ENCODE measurements around the gene TLE6. TPM values are rescaled to one million over a fixed set of nuclear protein-coding genes. Genes with fewer than 3 reads are reported as not detected.
"Not testable (repeated sequence)": the region's sequence is repeated elsewhere in the genome, so short reads cannot be mapped to it uniquely, and the experiment has no call there.

TLE6 gene
- total RNA-seq, result 1 to 10 TPM in 2 of 10 donors, under 1 TPM in 5, not detected in 3; 0.34 to 2.8 (median 0.45) TPM
- 1 to 10 TPM; 1.2 to 3.5 TPM for polyA plus RNA-seq
- long read RNA-seq, donor 1, result 0 reads
- long read RNA-seq, donor 2, result 0 reads
- long read RNA-seq, donor 3, result 0 reads

- no peaks in the 10 kb centered on the region for H3K36me3 ChIP-seq
- peaks cover 20 to 63% (median 57%) of the 10 kb centered on the region in 9 donors for H3K4me1 ChIP-seq
- intact Hi-C loops (cut with DNase I), result loop anchor here in 5 of 10 donors (2.0 to 10.0 kb wide), 5 partner anchors 26 to 60 kb away; partner anchors contain the start of gene TLE2 (in 1 of the 5)
- no peak for TF ChIP-seq CTCF (IDR thresholded peaks at IDR 0.05)
- WGBS, 2 donors, result 0% methylated on average over 50 to 51 of the region's 51 CpGs
- H3K27ac ChIP-seq, result peak within 1 kb of the TSS in 9 of 10 donors; percentile 25 to 68 (median 51)
- H3K27me3 ChIP-seq, result no peaks in the 10 kb centered on the region
- peak within 1 kb of the TSS; percentile 30 to 63 (median 54) for H3K4me3 ChIP-seq
- ATAC-seq (peak; percentile 94 to 97 (median 96)), DNase-seq (peak; percentile 96 to 97)
- H3K9me3 ChIP-seq, result no peaks in the 10 kb centered on the region
Measured at GRCh38 chr19:2977001-2977745, at the start of gene TLE6. Gene TLE6 (plus strand): TSS chr19:2977564. CDS start chr19:2978234, 670 bp downstream.

GRCh38 chr19:2933490-2933910 is 43.9 kb upstream of the TLE6 start:
- DNase-seq, result no peak
- Histone ChIP-seq H3K27me3 (no peaks in the 10 kb centered on the region), H3K9me3 (peaks cover 5 to 75% (median 29%) of the 10 kb centered on the region in 11 donors), H3K36me3 (peaks cover 9 to 82% (median 50%) of the 10 kb centered on the region in 9 donors), H3K4me1 (no peaks in the 10 kb centered on the region), H3K4me3 (no peak overlapping the region), H3K27ac (no peak overlapping the region)
- ATAC-seq, result no peak
- 96 to 97% methylated on average over 18 of the region's 18 CpGs for WGBS, 2 donors
- intact Hi-C loops (cut with DNase I), result no loop called here
- TF ChIP-seq CTCF (IDR thresholded peaks at IDR 0.05), result no peak

- H3K4me1 ChIP-seq; H3K27ac ChIP-seq; DNase-seq; H3K4me3 ChIP-seq; H3K27me3 ChIP-seq; ATAC-seq; intact Hi-C loops (cut with DNase I): not testable (repeated sequence)
- peaks cover 10 to 94% (median 61%) of the 10 kb centered on the region in 9 donors for H3K36me3 ChIP-seq
- WGBS, 2 donors, result 96 to 100% methylated on average over 4 of the region's 4 CpGs
- H3K9me3 ChIP-seq, result peaks cover 5 to 69% (median 29%) of the 10 kb centered on the region in 11 donors
Measured at GRCh38 chr19:2935863-2936262, 41.5 kb upstream of the TLE6 start.

- no peak overlapping the region for H3K27ac ChIP-seq
- ATAC-seq (no peak), DNase-seq (no peak)
- intact Hi-C loops (cut with DNase I), result loop anchor here in 5 of 10 donors (5.0 to 10.0 kb wide), 4 partner anchors 36 to 58 kb away; partner anchors contain the start of gene ZNF57 (in 2 of the 5)
- peaks cover 0 to 24% (median 15%) of the 10 kb centered on the region in 9 donors for H3K4me1 ChIP-seq
- WGBS, 2 donors, result 91 to 94% methylated on average over 14 of the region's 14 CpGs
- no peaks in the 10 kb centered on the region for H3K27me3 ChIP-seq
- H3K4me3 ChIP-seq, result no peak overlapping the region
- peaks cover 0 to 21% (median 9%) of the 10 kb centered on the region in 9 donors for H3K36me3 ChIP-seq
- no peak for TF ChIP-seq CTCF (IDR thresholded peaks at IDR 0.05)
- H3K9me3 ChIP-seq, result no peaks in the 10 kb centered on the region
Measured at GRCh38 chr19:2942928-2943640, 34.3 kb upstream of the TLE6 start.

All from heart right ventricle (tissue), 16 donors.